Measurements from ENCODE around the gene DNAJC19. TPM values are rescaled to one million over a fixed set of nuclear protein-coding genes. Genes with fewer than 3 reads are reported as not detected.

DNAJC19 gene
- total RNA-seq, 4 donors from 2014 or later: 13.5 to 25.2 (median 20.6) TPM

GRCh38 chr3:180983136-180983535 is 6.4 kb downstream of the DNAJC19 start:
- H3K4me3 ChIP-seq (ENCODE audit: low read depth, poor library complexity, severe bottlenecking): no peak overlapping the region
- intact Hi-C loops (cut with DNase I; ENCODE audit: low total_unique reads): no loop called here
- TF ChIP-seq, protein P1, sequence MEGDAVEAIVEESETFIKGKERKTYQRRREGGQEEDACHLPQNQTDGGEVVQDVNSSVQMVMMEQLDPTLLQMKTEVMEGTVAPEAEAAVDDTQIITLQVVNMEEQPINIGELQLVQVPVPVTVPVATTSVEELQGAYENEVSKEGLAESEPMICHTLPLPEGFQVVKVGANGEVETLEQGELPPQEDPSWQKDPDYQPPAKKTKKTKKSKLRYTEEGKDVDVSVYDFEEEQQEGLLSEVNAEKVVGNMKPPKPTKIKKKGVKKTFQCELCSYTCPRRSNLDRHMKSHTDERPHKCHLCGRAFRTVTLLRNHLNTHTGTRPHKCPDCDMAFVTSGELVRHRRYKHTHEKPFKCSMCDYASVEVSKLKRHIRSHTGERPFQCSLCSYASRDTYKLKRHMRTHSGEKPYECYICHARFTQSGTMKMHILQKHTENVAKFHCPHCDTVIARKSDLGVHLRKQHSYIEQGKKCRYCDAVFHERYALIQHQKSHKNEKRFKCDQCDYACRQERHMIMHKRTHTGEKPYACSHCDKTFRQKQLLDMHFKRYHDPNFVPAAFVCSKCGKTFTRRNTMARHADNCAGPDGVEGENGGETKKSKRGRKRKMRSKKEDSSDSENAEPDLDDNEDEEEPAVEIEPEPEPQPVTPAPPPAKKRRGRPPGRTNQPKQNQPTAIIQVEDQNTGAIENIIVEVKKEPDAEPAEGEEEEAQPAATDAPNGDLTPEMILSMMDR (IDR thresholded peaks at IDR 0.05): no peak
- TF ChIP-seq POLR2A (IDR thresholded peaks at IDR 0.05): no peak
- WGBS, 2 donors: 50 to 52% methylated on average over 2 of the region's 2 CpGs
- no peak for DNase-seq (ENCODE audit: low spot score in 2 of 2)

GRCh38 chr3:180981912-180982311 is 7.6 kb downstream of the DNAJC19 start:
- WGBS, 2 donors: 86% methylated on average over 2 of the region's 2 CpGs
- intact Hi-C loops (cut with DNase I; ENCODE audit: low total_unique reads): no loop called here

GRCh38 chr3:180980611-180981010 is 8.9 kb downstream of the DNAJC19 start:
- DNase-seq (ENCODE audit: low spot score in 2 of 2): no peak
- TF ChIP-seq POLR2A (IDR thresholded peaks at IDR 0.05): no peak
- TF ChIP-seq, protein P1 (IDR thresholded peaks at IDR 0.05): no peak
- intact Hi-C loops (cut with DNase I; ENCODE audit: low total_unique reads): no loop called here
- no peak overlapping the region for H3K4me3 ChIP-seq (ENCODE audit: low read depth, poor library complexity, severe bottlenecking)

More at GRCh38 chr3:180981912-180982311, 7.6 kb downstream of the DNAJC19 start:
- TF ChIP-seq, protein P1 (IDR thresholded peaks at IDR 0.05): no peak
- TF ChIP-seq POLR2A (IDR thresholded peaks at IDR 0.05): no peak
- DNase-seq (ENCODE audit: low spot score in 2 of 2): no peak
- no peak overlapping the region for H3K4me3 ChIP-seq (ENCODE audit: low read depth, poor library complexity, severe bottlenecking)

GRCh38 chr3:180979961-180980360 is 9.6 kb downstream of the DNAJC19 start:
- no peak for TF ChIP-seq POLR2A (IDR thresholded peaks at IDR 0.05)
- TF ChIP-seq, protein P1 (IDR thresholded peaks at IDR 0.05): no peak
- DNase-seq (ENCODE audit: low spot score in 2 of 2): no peak
- intact Hi-C loops (cut with DNase I; ENCODE audit: low total_unique reads): no loop called here
- no peak overlapping the region for H3K4me3 ChIP-seq (ENCODE audit: low read depth, poor library complexity, severe bottlenecking)

- DNase-seq (ENCODE audit: low spot score in 2 of 2): no peak
- no peak overlapping the region for H3K4me3 ChIP-seq (ENCODE audit: low read depth, poor library complexity, severe bottlenecking)
- intact Hi-C loops (cut with DNase I; ENCODE audit: low total_unique reads): no loop called here
- no peak for TF ChIP-seq POLR2A (IDR thresholded peaks at IDR 0.05)
- TF ChIP-seq, protein P1 (IDR thresholded peaks at IDR 0.05): no peak
These were observed 12.0 kb downstream of the DNAJC19 start for GRCh38 chr3:180977498-180977897.

- TF ChIP-seq, protein P1 (IDR thresholded peaks at IDR 0.05): no peak
- TF ChIP-seq POLR2A (IDR thresholded peaks at IDR 0.05): no peak
- intact Hi-C loops (cut with DNase I; ENCODE audit: low total_unique reads): no loop called here
- DNase-seq (ENCODE audit: low spot score in 2 of 2): no peak
- H3K4me3 ChIP-seq (ENCODE audit: low read depth, poor library complexity, severe bottlenecking): no peak overlapping the region
- 94 to 95% methylated on average over 6 of the region's 6 CpGs for WGBS, 2 donors
These were observed 15.2 kb downstream of the DNAJC19 start for GRCh38 chr3:180974286-180974685.

All from lower leg skin (tissue), 4 donors.